Measurements from ENCODE around the gene QRICH1. TPM values are rescaled to one million over a fixed set of nuclear protein-coding genes. Genes with fewer than 3 reads are reported as not detected.

Gene QRICH1
- total RNA-seq, 1 experiment from 2014 or later, result 87.5 TPM

- BruUV-seq (replicated peaks), result no TSS peak
- H3K9me3 ChIP-seq (ENCODE audit: insufficient read depth, low read depth), result no peaks in the 10 kb centered on the region
- H3F3A ChIP-seq (ENCODE audit: insufficient read depth, low read depth), result no peaks in the 10 kb centered on the region
- H2AFZ ChIP-seq, result no peak overlapping the region
- H3K79me2 ChIP-seq (ENCODE audit: low read depth), result no peaks in the 10 kb centered on the region
- no peaks in the 10 kb centered on the region for H4K20me1 ChIP-seq (ENCODE audit: insufficient read depth)
- ChIA-PET POLR2A (ENCODE audit: unreplicated experiment) (interaction anchor here (0.5 kb wide), 1 partner anchor 425 kb away, joined by 4 read pairs; no protein-coding TSS in a partner anchor), CTCF (no interaction called here)
- no peak overlapping the region for H3K27ac ChIP-seq
- H3K27me3 ChIP-seq (ENCODE audit: insufficient read depth, low read depth), result no peaks in the 10 kb centered on the region
- no peak for DNase-seq
- no peaks in the 10 kb centered on the region for H3K4me1 ChIP-seq (replicated peaks; ENCODE audit: insufficient read depth)
- TF ChIP-seq EZH2 (IDR thresholded peaks at IDR 0.05; ENCODE audit: low read depth) (no peak), CTCF (conservative IDR thresholded peaks at IDR 0.05) (no peak)
- no peaks in the 10 kb centered on the region for H3K9me2 ChIP-seq (ENCODE audit: insufficient read depth)
- intact Hi-C loops (cut with micrococcal nuclease; ENCODE audit: unreplicated experiment), result no loop called here
- H3K36me3 ChIP-seq (ENCODE audit: low read depth), result no peaks in the 10 kb centered on the region
- no peak overlapping the region for H3K4me3 ChIP-seq
- H3K4me2 ChIP-seq, result no peak overlapping the region
Measured at GRCh38 chr3:49112262-49112661, 18.4 kb upstream of the QRICH1 start.

DNA sequence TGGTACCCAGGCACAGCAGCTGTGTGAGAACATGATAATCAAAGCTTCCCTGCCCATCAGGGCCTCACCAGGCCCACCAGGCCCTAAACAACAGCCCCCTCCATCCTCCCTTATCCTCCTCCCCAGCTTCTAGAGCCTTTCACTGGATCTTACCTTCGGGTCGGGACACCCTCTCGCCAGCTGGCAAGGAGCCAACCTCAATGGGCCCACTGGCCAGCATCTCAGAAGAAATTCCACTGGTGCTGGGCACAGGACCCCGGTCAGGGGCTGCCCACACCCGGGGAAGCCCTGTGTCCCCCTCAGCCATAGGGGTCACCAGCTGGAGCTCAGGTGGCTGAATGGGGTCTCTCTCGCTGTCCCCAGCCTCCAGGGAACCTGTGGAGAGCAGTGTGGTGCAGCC lies 17.5 kb upstream of the QRICH1 start:
- POLR2A ChIA-PET (ENCODE audit: unreplicated experiment), result interaction anchor here (0.6 kb wide), 1 partner anchor 9 kb away, joined by 5 read pairs; the partner anchor contains the start of gene USP19
- no peak for TF ChIP-seq EZH2 (IDR thresholded peaks at IDR 0.05; ENCODE audit: low read depth)
- no peak for TF ChIP-seq CTCF (conservative IDR thresholded peaks at IDR 0.05)
- no peak overlapping the region for H2AFZ ChIP-seq

DNA sequence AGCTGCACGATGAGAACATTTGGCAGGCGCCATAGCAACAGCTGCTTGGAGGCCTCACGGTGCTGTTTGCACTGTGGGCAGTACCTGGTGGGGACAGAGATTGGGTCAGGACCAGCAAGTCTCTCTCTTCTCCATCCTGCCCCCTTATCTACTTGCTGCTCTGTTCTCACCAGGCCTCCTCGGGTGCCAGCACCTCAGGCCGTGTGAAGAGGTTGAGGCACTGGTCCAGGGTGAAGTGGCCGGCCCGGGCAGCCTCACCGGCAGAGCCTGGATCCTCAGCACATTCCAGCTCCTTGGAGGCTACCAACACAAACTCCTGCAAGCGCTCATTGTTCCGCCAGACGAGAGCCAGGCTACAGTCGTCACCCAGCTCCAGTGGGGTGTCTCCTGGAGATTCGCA lies 16.9 kb upstream of the QRICH1 start:
- ChIA-PET POLR2A (ENCODE audit: unreplicated experiment) (interaction anchor here (0.6 kb wide), 1 partner anchor 10 kb away, joined by 5 read pairs; the partner anchor contains the start of gene USP19), CTCF (no interaction called here)
- DNase-seq, result no peak
- H3K9me2 ChIP-seq (ENCODE audit: insufficient read depth), result no peaks in the 10 kb centered on the region
- no peaks in the 10 kb centered on the region for H4K20me1 ChIP-seq (ENCODE audit: insufficient read depth)
- no peak overlapping the region for H3K27ac ChIP-seq
- no peaks in the 10 kb centered on the region for H3K79me2 ChIP-seq (ENCODE audit: low read depth)
- no peak overlapping the region for H3K4me2 ChIP-seq
- H2AFZ ChIP-seq, result no peak overlapping the region
- H3K27me3 ChIP-seq (ENCODE audit: insufficient read depth, low read depth), result no peaks in the 10 kb centered on the region
- no peak overlapping the region for H3K4me3 ChIP-seq
- no peaks in the 10 kb centered on the region for H3K36me3 ChIP-seq (ENCODE audit: low read depth)
- TF ChIP-seq EZH2 (IDR thresholded peaks at IDR 0.05; ENCODE audit: low read depth), result no peak
- intact Hi-C loops (cut with micrococcal nuclease; ENCODE audit: unreplicated experiment), result no loop called here
- H3K4me1 ChIP-seq (replicated peaks; ENCODE audit: insufficient read depth), result no peaks in the 10 kb centered on the region
- H3F3A ChIP-seq (ENCODE audit: insufficient read depth, low read depth), result no peaks in the 10 kb centered on the region; the same call in 1 of the 2 replicates
- no peaks in the 10 kb centered on the region for H3K9me3 ChIP-seq (ENCODE audit: insufficient read depth, low read depth)
- no TSS peak for BruUV-seq (replicated peaks)

More for the DNA sequence above, 17.5 kb upstream of the QRICH1 start:
- H3K36me3 ChIP-seq (ENCODE audit: low read depth), result no peaks in the 10 kb centered on the region
- CTCF ChIA-PET, result no interaction called here
- no peaks in the 10 kb centered on the region for H4K20me1 ChIP-seq (ENCODE audit: insufficient read depth)
- no peak overlapping the region for H3K4me3 ChIP-seq
- H3K27ac ChIP-seq, result no peak overlapping the region
- no peak overlapping the region for H3K4me2 ChIP-seq
- H3F3A ChIP-seq (ENCODE audit: insufficient read depth, low read depth), result no peaks in the 10 kb centered on the region
- intact Hi-C loops (cut with micrococcal nuclease; ENCODE audit: unreplicated experiment), result no loop called here
- no peaks in the 10 kb centered on the region for H3K4me1 ChIP-seq (replicated peaks; ENCODE audit: insufficient read depth)
- BruUV-seq (replicated peaks), result no TSS peak
- H3K79me2 ChIP-seq (ENCODE audit: low read depth), result no peaks in the 10 kb centered on the region
- DNase-seq, result no peak
- H3K27me3 ChIP-seq (ENCODE audit: insufficient read depth, low read depth), result no peaks in the 10 kb centered on the region
- no peaks in the 10 kb centered on the region for H3K9me2 ChIP-seq (ENCODE audit: insufficient read depth)
- no peaks in the 10 kb centered on the region for H3K9me3 ChIP-seq (ENCODE audit: insufficient read depth, low read depth)

DNA sequence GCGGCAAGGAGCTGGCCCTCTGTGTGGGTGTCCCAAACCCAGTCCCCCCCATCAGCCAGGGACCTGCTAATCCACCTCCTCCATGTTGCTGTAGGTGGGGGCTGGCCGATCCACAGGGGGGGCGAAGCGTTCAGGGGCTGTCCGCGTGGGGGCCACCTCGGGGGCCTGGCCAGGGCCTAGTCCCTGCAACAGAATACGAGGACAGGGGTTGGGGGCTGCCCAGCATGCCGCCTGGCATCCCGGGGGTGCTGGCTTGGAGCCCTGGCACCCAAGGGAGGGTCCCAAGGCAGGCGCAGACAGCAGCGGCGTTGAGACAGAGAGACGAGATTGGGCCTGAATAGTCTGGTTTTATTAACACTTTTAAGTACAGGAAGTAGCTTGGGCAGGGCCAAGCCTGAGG lies 14.5 kb upstream of the QRICH1 start:
- no peaks in the 10 kb centered on the region for H3K27me3 ChIP-seq (ENCODE audit: insufficient read depth, low read depth)
- no peaks in the 10 kb centered on the region for H3K36me3 ChIP-seq (ENCODE audit: low read depth)
- no peak for DNase-seq
- TF ChIP-seq CTCF (conservative IDR thresholded peaks at IDR 0.05), result no peak
- TF ChIP-seq EZH2 (IDR thresholded peaks at IDR 0.05; ENCODE audit: low read depth), result no peak
- no peaks in the 10 kb centered on the region for H3K9me2 ChIP-seq (ENCODE audit: insufficient read depth)
- peaks cover 5% of the 10 kb centered on the region for H3K4me1 ChIP-seq (replicated peaks; ENCODE audit: insufficient read depth)
- POLR2A ChIA-PET (ENCODE audit: unreplicated experiment), result interaction anchor here (0.5 kb wide), 1 partner anchor 885 kb away, joined by 3 read pairs; the partner anchor contains the start of gene CAMP
- H3K27ac ChIP-seq, result no peak overlapping the region
- intact Hi-C loops (cut with micrococcal nuclease; ENCODE audit: unreplicated experiment), result no loop called here
- CTCF ChIA-PET, result no interaction called here
- no peak overlapping the region for H3K4me2 ChIP-seq
- peaks cover 11% of the 10 kb centered on the region for H3K79me2 ChIP-seq (ENCODE audit: low read depth)
- no peak overlapping the region for H3K4me3 ChIP-seq
- no peaks in the 10 kb centered on the region for H4K20me1 ChIP-seq (ENCODE audit: insufficient read depth)
- no TSS peak for BruUV-seq (replicated peaks)
- H2AFZ ChIP-seq, result no peak overlapping the region
- H3F3A ChIP-seq (ENCODE audit: insufficient read depth, low read depth), result no peaks in the 10 kb centered on the region; the same call in 1 of the 2 replicates
- H3K9me3 ChIP-seq (ENCODE audit: insufficient read depth, low read depth), result no peaks in the 10 kb centered on the region
